ENCODE results near the gene HDGFL2. TPM values are rescaled to one million over a fixed set of nuclear protein-coding genes. Genes with fewer than 3 reads are reported as not detected.

HDGFL2 gene
- polyA plus RNA-seq, 3 donors: 7.0 to 13.2 (median 10.5) TPM

- TF ChIP-seq, protein P1, sequence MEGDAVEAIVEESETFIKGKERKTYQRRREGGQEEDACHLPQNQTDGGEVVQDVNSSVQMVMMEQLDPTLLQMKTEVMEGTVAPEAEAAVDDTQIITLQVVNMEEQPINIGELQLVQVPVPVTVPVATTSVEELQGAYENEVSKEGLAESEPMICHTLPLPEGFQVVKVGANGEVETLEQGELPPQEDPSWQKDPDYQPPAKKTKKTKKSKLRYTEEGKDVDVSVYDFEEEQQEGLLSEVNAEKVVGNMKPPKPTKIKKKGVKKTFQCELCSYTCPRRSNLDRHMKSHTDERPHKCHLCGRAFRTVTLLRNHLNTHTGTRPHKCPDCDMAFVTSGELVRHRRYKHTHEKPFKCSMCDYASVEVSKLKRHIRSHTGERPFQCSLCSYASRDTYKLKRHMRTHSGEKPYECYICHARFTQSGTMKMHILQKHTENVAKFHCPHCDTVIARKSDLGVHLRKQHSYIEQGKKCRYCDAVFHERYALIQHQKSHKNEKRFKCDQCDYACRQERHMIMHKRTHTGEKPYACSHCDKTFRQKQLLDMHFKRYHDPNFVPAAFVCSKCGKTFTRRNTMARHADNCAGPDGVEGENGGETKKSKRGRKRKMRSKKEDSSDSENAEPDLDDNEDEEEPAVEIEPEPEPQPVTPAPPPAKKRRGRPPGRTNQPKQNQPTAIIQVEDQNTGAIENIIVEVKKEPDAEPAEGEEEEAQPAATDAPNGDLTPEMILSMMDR (IDR thresholded peaks at IDR 0.05): no peak
- 39% methylated on average over 4 of the region's 12 CpGs for WGBS (ENCODE audit: insufficient coverage)
These were observed 41.3 kb upstream of the HDGFL2 start for GRCh38 chr19:4430760-4431159.

GRCh38 chr19:4431296-4431695 is 40.8 kb upstream of the HDGFL2 start:
- peaks cover 0 to 6% (median 5%) of the 10 kb centered on the region in 3 donors for H3K27me3 Mint-ChIP-seq (ENCODE audit: low read depth in 3 of 3)
- Histone ChIP-seq H3K4me1 (ENCODE audit: control insufficient read depth in 1 of 2, insufficient read depth in 2 of 2, low read length in 2 of 2) (peaks cover 37 to 44% of the 10 kb centered on the region in 2 donors), H3K9ac (ENCODE audit: insufficient read depth, low read length, poor library complexity, severe bottlenecking) (peak overlapping the region; percentile 72), H4K20me1 (ENCODE audit: insufficient read depth, low read length) (no peaks in the 10 kb centered on the region), H3K79me2 (ENCODE audit: insufficient read depth, low read length) (peaks cover 30% of the 10 kb centered on the region), H3K27ac (ENCODE audit: low read depth in 1 of 2, low read length in 2 of 2) (peak overlapping the region; percentile 96 to 99), H3K36me3 (replicated peaks in 1 of 2; ENCODE audit: control insufficient read depth in 1 of 2, insufficient read depth in 2 of 2, low read length in 2 of 2) (peaks cover 15 to 25% of the 10 kb centered on the region in 2 donors), H3K27me3 (ENCODE audit: control insufficient read depth in 2 of 2, insufficient read depth in 2 of 2, low read length in 2 of 2) (no peaks in the 10 kb centered on the region), H3K4me3 (replicated peaks in 1 of 3; ENCODE audit: low read depth in 2 of 3, low read length in 3 of 3) (peak overlapping the region in 1 of 3 experiments; percentile 70), H3K4me2 (replicated peaks; ENCODE audit: extremely low read depth, low read length, poor library complexity, severe bottlenecking) (peak overlapping the region; percentile 78), H2AFZ (ENCODE audit: insufficient read depth, low read depth, low read length, poor library complexity, severe bottlenecking) (no peak overlapping the region), H3K9me3 (replicated peaks in 1 of 2; ENCODE audit: control insufficient read depth in 1 of 2, insufficient read depth in 1 of 2, low read length in 2 of 2) (no peaks in the 10 kb centered on the region)
- peaks cover 33 to 64% of the 10 kb centered on the region in 2 donors for H3K36me3 Mint-ChIP-seq
- DNase-seq: peak in 1 of 3 donors; percentile 35
- H3K9me3 Mint-ChIP-seq: peaks cover 0 to 2% (median 0%) of the 10 kb centered on the region in 7 donors
- intact Hi-C loops (cut with micrococcal nuclease): loop anchor here in 1 of 2 donors (2.0 kb wide), 3 partner anchors 26 to 56 kb away; partner anchors contain the start of genes CHAF1A and UBXN6
- H3K27ac Mint-ChIP-seq: peak overlapping the region; percentile 94 to 99 (median 98)
- 45% methylated on average over 6 of the region's 9 CpGs for whole genome bisulfite sequencing (ENCODE audit: insufficient coverage)
- peaks cover 38% of the 10 kb centered on the region for H3K4me1 Mint-ChIP-seq
- H3K4me3 Mint-ChIP-seq: peak overlapping the region; percentile 82 to 96
- TF ChIP-seq, protein P1 (IDR thresholded peaks at IDR 0.05): no peak

More at GRCh38 chr19:4430760-4431159, 41.3 kb upstream of the HDGFL2 start:
- Histone ChIP-seq H3K27me3 (ENCODE audit: control insufficient read depth in 2 of 2, insufficient read depth in 2 of 2, low read length in 2 of 2) (no peaks in the 10 kb centered on the region), H3K79me2 (ENCODE audit: insufficient read depth, low read length) (peaks cover 27% of the 10 kb centered on the region), H4K20me1 (ENCODE audit: insufficient read depth, low read length) (no peaks in the 10 kb centered on the region), H2AFZ (ENCODE audit: insufficient read depth, low read depth, low read length, poor library complexity, severe bottlenecking) (no peak overlapping the region), H3K9ac (ENCODE audit: insufficient read depth, low read length, poor library complexity, severe bottlenecking) (peak overlapping the region; percentile 72), H3K27ac (ENCODE audit: low read depth in 1 of 2, low read length in 2 of 2) (peak overlapping the region; percentile 96 to 99), H3K36me3 (replicated peaks in 1 of 2; ENCODE audit: control insufficient read depth in 1 of 2, insufficient read depth in 2 of 2, low read length in 2 of 2) (peaks cover 11 to 24% of the 10 kb centered on the region in 2 donors), H3K4me1 (ENCODE audit: control insufficient read depth in 1 of 2, insufficient read depth in 2 of 2, low read length in 2 of 2) (peaks cover 37 to 44% of the 10 kb centered on the region in 2 donors), H3K4me3 (replicated peaks in 1 of 3; ENCODE audit: low read depth in 2 of 3, low read length in 3 of 3) (peak overlapping the region in 1 of 3 experiments; percentile 70), H3K9me3 (replicated peaks in 1 of 2; ENCODE audit: control insufficient read depth in 1 of 2, insufficient read depth in 1 of 2, low read length in 2 of 2) (no peaks in the 10 kb centered on the region), H3K4me2 (replicated peaks; ENCODE audit: extremely low read depth, low read length, poor library complexity, severe bottlenecking) (peak overlapping the region; percentile 78)
- Mint-ChIP-seq H3K4me3 (peak overlapping the region; percentile 82 to 96), H3K9me3 (peaks cover 0 to 2% (median 0%) of the 10 kb centered on the region in 7 donors), H3K4me1 (peaks cover 38% of the 10 kb centered on the region), H3K36me3 (peaks cover 36 to 65% of the 10 kb centered on the region in 2 donors), H3K27ac (peak overlapping the region; percentile 94 to 99 (median 98)), H3K27me3 (ENCODE audit: low read depth in 3 of 3) (peaks cover 0 to 6% (median 5%) of the 10 kb centered on the region in 3 donors)
- intact Hi-C loops (cut with micrococcal nuclease): loop anchor here in 1 of 2 donors (2.0 kb wide), 3 partner anchors 26 to 56 kb away; partner anchors contain the start of genes CHAF1A and UBXN6
- peak; percentile 92 to 97 (median 94) for DNase-seq

Data from CD14-positive monocyte (primary cell).